Hepatocyte (in vitro differentiated cells): ENCODE data around the gene SH2D3C. TPM values are rescaled to one million over a fixed set of nuclear protein-coding genes. Genes with fewer than 3 reads are reported as not detected.

Source experiments
- DNase-seq: peaks from one replicate; pipeline ENCODE4 v3.0.0-alpha.2; 2016; ENCODE audit warnings: low spot score
- H2AFZ ChIP-seq: fragments of 200-600 bp; sonication (generic); 2 replicates; pipeline ENCODE4 v1.6.0; 2016; ENCODE audit warnings: antibody characterized with exemption, mild to moderate bottlenecking
- H3K27ac ChIP-seq: fragments of 200-600 bp; sonication (generic); 2 replicates; pipeline ENCODE4 v1.5.1; 2016; ENCODE audit warnings: mild to moderate bottlenecking
- H3K27me3 ChIP-seq: fragments of 200-600 bp; sonication (generic); 2 replicates; pipeline ENCODE4 v1.6.1; 2016
- H3K36me3 ChIP-seq: fragments of 200-600 bp; sonication (generic); replicated peaks from 2 replicates; pipeline ENCODE4 v1.5.1; 2016; ENCODE audit warnings: low read depth; ENCODE audit not compliant: insufficient read depth
- H3K4me1 ChIP-seq: fragments of 200-600 bp; sonication (generic); 2 replicates; pipeline ENCODE4 v1.5.1; 2016; ENCODE audit warnings: mild to moderate bottlenecking, moderate library complexity; ENCODE audit not compliant: insufficient read depth
- H3K4me2 ChIP-seq: fragments of 200-600 bp; sonication (generic); 2 replicates; pipeline ENCODE4 v1.6.0; 2016
- H3K4me3 ChIP-seq: fragments of 200-600 bp; sonication (generic); 2 replicates; pipeline ENCODE4 v1.5.1; 2016; ENCODE audit warnings: mild to moderate bottlenecking
- H3K79me2 ChIP-seq: fragments of 200-600 bp; sonication (generic); 2 replicates; pipeline ENCODE4 v1.6.0; 2017; ENCODE audit warnings: mild to moderate bottlenecking
- H3K9me2 ChIP-seq: fragments of 200-600 bp; sonication (generic); replicated peaks from 2 replicates; pipeline ENCODE4 v1.6.0; 2017; ENCODE audit warnings: mild to moderate bottlenecking; ENCODE audit not compliant: insufficient read depth
- H3K9me3 ChIP-seq: fragments of 200-600 bp; sonication (generic); 2 replicates; pipeline ENCODE4 v1.5.1; 2016; ENCODE audit warnings: low read depth, mild to moderate bottlenecking
- H4K20me1 ChIP-seq: fragments of 200-600 bp; sonication (generic); 2 replicates; pipeline ENCODE4 v1.6.0; 2016; ENCODE audit warnings: mild to moderate bottlenecking; ENCODE audit not compliant: insufficient read depth, poor library complexity, severe bottlenecking
- CTCF ChIP-seq: fragments of 200-600 bp; sonication (generic); IDR thresholded peaks from 2 replicates; pipeline ENCODE4 v1.5.1; 2016; ENCODE audit warnings: antibody characterized with exemption, mild to moderate bottlenecking; ENCODE audit not compliant: poor library complexity
- EZH2 ChIP-seq: fragments of 200-600 bp; sonication (generic); IDR thresholded peaks from 2 replicates; pipeline ENCODE4 v1.6.1; 2016; ENCODE audit warnings: antibody characterized with exemption, mild to moderate bottlenecking, borderline replicate concordance
- EZH2phosphoT487 ChIP-seq: fragments of 200-600 bp; sonication (generic); IDR thresholded peaks from one replicate; pipeline ENCODE4 v1.6.1; 2018; ENCODE audit warnings: antibody characterized with exemption, mild to moderate bottlenecking, low read depth, moderate library complexity; ENCODE audit not compliant: unreplicated experiment, severe bottlenecking
- WGBS: methylation state at CpG from one replicate; pipeline ENCODE4 v1.1.6; 2016; ENCODE audit warnings: low lambda C conversion rate; ENCODE audit errors: missing lambda C conversion rate; 5-methylcytosine and 5-hydroxymethylcytosine counted together
- polyA plus RNA-seq: library from polyadenylated mRNA; unstranded; fragments of >200 nt; fragmentation: Nextera tagmentation; extraction: Ambion mirVana; gene quantifications from 2 replicates; pipeline ENCODE4 v1.2.1, GENCODE V29; 2016
- total RNA-seq: library from RNA; depleted of rRNA; stranded (reverse); fragments of >200 nt; gene quantifications from 2 replicates; pipeline ENCODE4 v1.2.3, GENCODE V29; 2014

Gene SH2D3C
- total and polyA plus RNA-seq, 2 experiments from 2014 or later = 0.23 to 0.89 TPM

DNA sequence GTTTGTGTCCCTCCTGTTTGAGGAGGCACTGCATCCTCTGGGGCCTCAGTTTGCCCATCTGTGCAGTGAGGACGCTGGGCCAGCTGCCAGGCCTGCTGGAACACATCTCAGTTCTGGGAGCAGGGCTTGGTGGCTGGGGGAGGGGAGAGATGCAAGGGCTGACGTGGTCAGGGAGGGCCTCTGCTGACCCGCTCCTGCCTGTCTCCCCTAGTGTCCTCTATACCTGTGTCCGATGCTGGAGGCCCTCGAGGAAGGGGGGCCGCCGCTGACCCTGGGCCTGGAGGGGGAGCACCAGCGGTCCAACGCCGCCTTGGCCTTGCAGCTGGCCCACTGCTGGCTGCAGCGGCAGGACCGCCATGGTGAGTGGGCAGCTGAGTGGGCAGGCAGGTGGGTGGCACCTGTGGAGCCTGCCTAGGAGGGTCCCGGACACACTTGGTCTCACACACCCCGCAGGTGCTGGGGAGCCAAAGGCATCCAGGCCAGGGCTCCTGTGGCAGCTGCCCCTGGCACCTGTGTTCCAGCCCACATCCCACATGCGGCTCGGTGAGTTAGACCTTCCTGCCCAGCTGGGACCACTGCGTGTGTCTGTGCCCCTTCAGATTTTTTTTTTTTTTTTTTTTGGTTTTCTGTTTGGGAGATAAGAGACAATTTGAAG is 30.0 kb upstream of the SH2D3C start:
- H3K27me3 ChIP-seq = no peaks in the 10 kb centered on the region
- H3K27ac ChIP-seq = no peak overlapping the region
- H3K4me1 ChIP-seq = peaks cover 18% of the 10 kb centered on the region
- no peaks in the 10 kb centered on the region for H4K20me1 ChIP-seq
- H3K79me2 ChIP-seq = peaks cover 26% of the 10 kb centered on the region
- H3K9me3 ChIP-seq = no peaks in the 10 kb centered on the region
- H3K36me3 ChIP-seq = no peaks in the 10 kb centered on the region
- no peaks in the 10 kb centered on the region for H3K9me2 ChIP-seq
- no peak overlapping the region for H3K4me3 ChIP-seq
- WGBS = 92% methylated on average over 17 of the region's 17 CpGs
- H2AFZ ChIP-seq = no peak overlapping the region
- H3K4me2 ChIP-seq = no peak overlapping the region
- TF ChIP-seq EZH2 (no peak), EZH2phosphoT487 (no peak), CTCF (no peak)
- no peak for DNase-seq

- H3K27ac ChIP-seq = no peak overlapping the region
- no peaks in the 10 kb centered on the region for H3K9me2 ChIP-seq
- H2AFZ ChIP-seq = no peak overlapping the region
- H3K36me3 ChIP-seq = no peaks in the 10 kb centered on the region
- no peaks in the 10 kb centered on the region for H3K9me3 ChIP-seq
- peaks cover 26% of the 10 kb centered on the region for H3K79me2 ChIP-seq
- no peaks in the 10 kb centered on the region for H3K27me3 ChIP-seq
- H3K4me2 ChIP-seq = no peak overlapping the region
- no peaks in the 10 kb centered on the region for H4K20me1 ChIP-seq
- no peak for DNase-seq
- TF ChIP-seq EZH2 (no peak), CTCF (no peak), EZH2phosphoT487 (no peak)
- no peak overlapping the region for H3K4me3 ChIP-seq
- H3K4me1 ChIP-seq = peaks cover 25% of the 10 kb centered on the region
- WGBS = 97% methylated on average over 12 of the region's 14 CpGs
Observed at GRCh38 chr9:127806871-127807270, 28.4 kb upstream of the SH2D3C start.

DNA sequence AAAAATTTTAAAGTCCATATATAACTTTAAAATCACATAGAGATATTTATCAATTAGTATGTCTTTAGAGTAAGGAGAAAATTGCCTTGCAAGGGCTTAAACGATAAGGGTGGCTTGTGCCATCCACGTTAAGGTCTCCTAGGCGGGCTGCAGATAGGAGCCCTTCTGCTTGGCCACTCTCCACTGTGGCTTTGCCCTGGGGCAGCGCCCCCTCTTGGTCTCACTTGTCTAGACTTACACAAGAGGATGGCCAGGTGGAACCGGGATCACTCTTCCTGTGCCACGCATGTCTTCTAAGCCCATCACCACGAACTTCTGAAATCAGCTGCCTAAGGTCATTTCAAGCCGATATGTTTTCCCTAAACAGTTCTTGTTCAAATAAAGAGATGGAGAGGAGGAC is 27.2 kb upstream of the SH2D3C start:
- H3K36me3 ChIP-seq = no peaks in the 10 kb centered on the region

More for the DNA sequence above, 27.2 kb upstream of the SH2D3C start:
- H3K4me3 ChIP-seq = no peak overlapping the region
- no peak overlapping the region for H3K27ac ChIP-seq
- no peak overlapping the region for H3K4me2 ChIP-seq
- peaks cover 32% of the 10 kb centered on the region for H3K4me1 ChIP-seq
- 75% methylated on average over 8 of the region's 8 CpGs for WGBS
- no peaks in the 10 kb centered on the region for H3K9me3 ChIP-seq
- peak; percentile 45 for DNase-seq
- H2AFZ ChIP-seq = no peak overlapping the region
- peaks cover 26% of the 10 kb centered on the region for H3K79me2 ChIP-seq
- H4K20me1 ChIP-seq = no peaks in the 10 kb centered on the region
- no peaks in the 10 kb centered on the region for H3K27me3 ChIP-seq
- no peaks in the 10 kb centered on the region for H3K9me2 ChIP-seq
- TF ChIP-seq CTCF (peak; percentile 26), EZH2phosphoT487 (no peak)
